HEK293T (cell line): Measurements from ENCODE around the gene IFT80.

Experiments
- FOXA1 ChIP-seq: fragments of 450-650 bp; IDR thresholded peaks from 2 replicates; pipeline ENCODE4 v1.6.1; 2016; ENCODE audit warnings: mild to moderate bottlenecking
- FOXM1 ChIP-seq: fragments of 450-650 bp; IDR thresholded peaks from 2 replicates; pipeline ENCODE4 v1.6.1; 2017; ENCODE audit warnings: mild to moderate bottlenecking, borderline replicate concordance
- LEF1 ChIP-seq: fragments of 450-650 bp; IDR thresholded peaks from 2 replicates; pipeline ENCODE4 v1.6.1; 2017; ENCODE audit warnings: mild to moderate bottlenecking, borderline replicate concordance
- SP1 ChIP-seq: fragments of 450-650 bp; IDR thresholded peaks from 2 replicates; pipeline ENCODE4 v1.6.1; 2017
- ZNF384 ChIP-seq: fragments of 450-650 bp; IDR thresholded peaks from 2 replicates; pipeline ENCODE4 v1.6.1; 2016

GRCh38 chr3:160259589-160259988 is 139.4 kb downstream of the IFT80 start:
- TF ChIP-seq LEF1: no peak
- no peak for TF ChIP-seq FOXA1
- TF ChIP-seq ZNF384: no peak
- TF ChIP-seq FOXM1: no peak
- no peak for TF ChIP-seq SP1
